Cardiac fibroblast (primary cell): ENCODE results near the gene ROBO1.

ENCODE experiments used
- DNase-seq, 2 donors: peaks; one replicate each; pipeline versions ENCODE4 v3.0.0 to v3.0.0-alpha.2; 2010; ENCODE audit warnings: low read depth in 2 of 2
- H3K4me3 ChIP-seq, 2 donors: replicated peaks in 1 of 2; 1 replicate in 1 of 2; 2 replicates in 1 of 2; pipeline ENCODE4 v1.5.1; 2011; ENCODE audit warnings: low read depth in 2 of 2, low read length in 2 of 2, mild to moderate bottlenecking in 2 of 2, moderate library complexity in 1 of 2
- TF ChIP-seq, protein P1 (sequence below): IDR thresholded peaks from one replicate; pipeline ENCODE4 v1.5.1; 2011; ENCODE audit warnings: low read depth, mild to moderate bottlenecking, low read length, inconsistent platforms

Gene ROBO1

GRCh38 chr3:78972617-78973301, 795.0 kb downstream of the ROBO1 start:
- TF ChIP-seq, protein P1, sequence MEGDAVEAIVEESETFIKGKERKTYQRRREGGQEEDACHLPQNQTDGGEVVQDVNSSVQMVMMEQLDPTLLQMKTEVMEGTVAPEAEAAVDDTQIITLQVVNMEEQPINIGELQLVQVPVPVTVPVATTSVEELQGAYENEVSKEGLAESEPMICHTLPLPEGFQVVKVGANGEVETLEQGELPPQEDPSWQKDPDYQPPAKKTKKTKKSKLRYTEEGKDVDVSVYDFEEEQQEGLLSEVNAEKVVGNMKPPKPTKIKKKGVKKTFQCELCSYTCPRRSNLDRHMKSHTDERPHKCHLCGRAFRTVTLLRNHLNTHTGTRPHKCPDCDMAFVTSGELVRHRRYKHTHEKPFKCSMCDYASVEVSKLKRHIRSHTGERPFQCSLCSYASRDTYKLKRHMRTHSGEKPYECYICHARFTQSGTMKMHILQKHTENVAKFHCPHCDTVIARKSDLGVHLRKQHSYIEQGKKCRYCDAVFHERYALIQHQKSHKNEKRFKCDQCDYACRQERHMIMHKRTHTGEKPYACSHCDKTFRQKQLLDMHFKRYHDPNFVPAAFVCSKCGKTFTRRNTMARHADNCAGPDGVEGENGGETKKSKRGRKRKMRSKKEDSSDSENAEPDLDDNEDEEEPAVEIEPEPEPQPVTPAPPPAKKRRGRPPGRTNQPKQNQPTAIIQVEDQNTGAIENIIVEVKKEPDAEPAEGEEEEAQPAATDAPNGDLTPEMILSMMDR = no peak
- H3K4me3 ChIP-seq = no peak overlapping the region
- DNase-seq = no peak

- DNase-seq = no peak
- H3K4me3 ChIP-seq = no peak overlapping the region
- TF ChIP-seq, protein P1 = no peak
Observed at GRCh38 chr3:78970656-78971055, 797.1 kb downstream of the ROBO1 start.

DNA sequence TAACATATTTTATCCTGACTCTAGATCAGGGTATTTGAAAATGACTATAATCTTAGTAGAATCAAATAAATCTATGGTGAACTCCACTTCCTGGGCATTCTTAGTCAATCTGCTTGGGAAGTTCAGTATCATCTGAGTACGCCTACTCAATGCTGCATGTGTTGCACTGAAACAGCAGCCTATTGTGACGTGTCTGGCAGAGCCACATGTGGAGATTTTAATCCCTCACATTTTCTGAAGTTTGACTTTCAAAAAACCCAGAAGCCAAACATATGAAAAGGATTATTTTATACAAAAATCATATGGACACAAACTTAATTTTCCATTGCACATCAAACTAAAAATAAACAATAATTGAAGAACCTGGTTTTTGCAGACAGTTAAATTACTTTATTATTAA, 798.3 kb downstream of the ROBO1 start:
- TF ChIP-seq, protein P1 = no peak
- DNase-seq = peak; percentile 70 to 72

DNA sequence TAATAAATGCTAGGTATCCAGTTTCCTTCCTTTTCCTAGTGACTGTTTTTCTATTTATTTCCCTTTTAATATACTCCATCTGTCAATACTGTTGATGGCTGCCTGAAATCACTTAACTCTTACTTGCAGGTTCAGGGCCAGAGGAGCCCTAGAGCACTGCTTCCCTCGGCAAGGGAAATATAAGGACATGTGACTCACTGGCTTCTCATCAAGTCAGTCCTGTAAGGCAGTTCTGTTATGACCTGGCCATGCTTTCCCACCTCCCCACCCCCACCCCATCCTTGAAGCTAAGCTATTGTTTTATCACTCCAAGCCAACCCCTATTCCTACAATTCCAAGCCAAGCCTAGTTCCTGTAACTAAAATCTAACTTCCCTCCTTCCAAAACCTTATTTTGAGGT, 800.7 kb downstream of the ROBO1 start:
- DNase-seq = peak in 1 of 2 donors; percentile 23
- no peak overlapping the region for H3K4me3 ChIP-seq
- TF ChIP-seq, protein P1 = no peak

More for the DNA sequence above, 798.3 kb downstream of the ROBO1 start:
- H3K4me3 ChIP-seq = no peak overlapping the region

- TF ChIP-seq, protein P1 = no peak
- DNase-seq = peak in 1 of 2 donors; percentile 28
Observed at GRCh38 chr3:78963771-78964170, 804.0 kb downstream of the ROBO1 start.

GRCh38 chr3:78957456-78957855, 810.3 kb downstream of the ROBO1 start:
- no peak for DNase-seq
- H3K4me3 ChIP-seq = no peak overlapping the region
- TF ChIP-seq, protein P1 = no peak

More at GRCh38 chr3:78963771-78964170, 804.0 kb downstream of the ROBO1 start:
- H3K4me3 ChIP-seq = no peak overlapping the region

DNA sequence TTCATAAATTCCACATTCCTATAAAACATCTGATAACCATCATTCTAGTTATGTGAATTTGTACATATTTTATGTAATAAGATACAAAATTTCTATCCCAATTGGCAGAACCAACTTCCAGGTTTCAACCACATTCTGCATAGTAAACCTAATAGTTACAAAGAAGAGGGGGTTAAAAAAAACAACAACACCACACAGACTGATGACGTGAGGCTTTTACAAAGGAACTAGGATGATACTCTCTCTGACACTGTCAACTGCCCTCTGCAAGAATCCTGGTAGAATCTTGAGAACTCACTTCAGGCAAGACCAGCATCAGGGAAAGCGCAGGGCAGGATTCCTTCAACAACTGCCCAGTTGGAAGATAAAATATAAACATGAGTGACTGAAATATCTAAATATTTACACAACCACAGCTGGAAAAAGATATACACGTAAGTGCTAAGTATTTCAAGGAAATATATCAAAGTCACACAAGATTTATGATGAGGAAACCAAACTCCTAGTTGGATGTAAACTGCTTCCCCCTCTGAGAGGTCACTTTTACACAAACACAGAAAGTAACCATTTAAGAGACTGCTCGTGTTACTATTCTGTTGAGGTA, 816.4 kb downstream of the ROBO1 start:
- no peak overlapping the region for H3K4me3 ChIP-seq
- no peak for DNase-seq
- TF ChIP-seq, protein P1 = no peak
